HCT116 (cell line): ENCODE data around the gene APLF.

Experiments
- CTCF ChIP-seq, 3 experiments: fragments of 200-600 bp in 1 of 3; sonication (generic) in 1 of 3; IDR thresholded peaks in 2 of 3; conservative IDR thresholded peaks in 1 of 3; 2 replicates each; pipeline ENCODE4 v1.5.1; 2012 to 2017; ENCODE audit warnings: low read depth in 2 of 3, low read length in 2 of 3, antibody characterized with exemption in 1 of 3, borderline replicate concordance in 1 of 3, control low read depth in 1 of 3, mild to moderate bottlenecking in 1 of 3, mixed read lengths in 1 of 3, mixed run types in 1 of 3, moderate library complexity in 1 of 3; ENCODE audit not compliant: insufficient read depth in 1 of 3
- POLR2A ChIP-seq: IDR thresholded peaks from 2 replicates; pipeline ENCODE4 v1.7.0; 2011; ENCODE audit warnings: borderline replicate concordance; ENCODE audit not compliant: insufficient read depth, insufficient read length; ENCODE audit errors: extremely low read depth
- RAD21 ChIP-seq: IDR thresholded peaks from 2 replicates; pipeline ENCODE4 v1.6.1; 2012; ENCODE audit warnings: low read depth, mild to moderate bottlenecking
- TF ChIP-seq, protein P1 (sequence below): IDR thresholded peaks from 2 replicates; pipeline ENCODE4 v1.6.1; 2012; ENCODE audit warnings: low read depth

DNA sequence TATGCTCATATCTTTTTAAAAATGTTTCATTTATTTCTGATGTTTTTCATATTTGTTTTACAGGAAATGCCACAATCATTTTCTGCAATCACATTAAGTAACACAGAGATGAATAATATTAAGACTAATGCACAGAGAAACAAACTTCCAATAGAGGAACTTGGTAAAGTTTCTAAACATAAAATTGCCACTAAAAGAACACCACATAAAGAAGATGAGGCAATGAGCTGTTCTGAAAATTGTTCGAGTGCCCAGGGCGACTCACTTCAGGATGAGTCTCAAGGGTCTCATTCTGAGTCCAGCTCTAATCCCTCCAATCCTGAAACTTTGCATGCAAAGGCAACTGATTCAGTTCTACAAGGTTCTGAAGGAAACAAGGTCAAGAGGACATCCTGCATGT is 70.4 kb downstream of the APLF start:
- TF ChIP-seq CTCF (IDR thresholded peaks at IDR 0.05 in 2 of 3, conservative IDR thresholded peaks at IDR 0.05 in 1 of 3; ENCODE audit: borderline replicate concordance in 1 of 3, insufficient read depth in 1 of 3, low read depth in 2 of 3, low read length in 2 of 3) (no peak), POLR2A (no peak), RAD21 (no peak)
- TF ChIP-seq, protein P1, sequence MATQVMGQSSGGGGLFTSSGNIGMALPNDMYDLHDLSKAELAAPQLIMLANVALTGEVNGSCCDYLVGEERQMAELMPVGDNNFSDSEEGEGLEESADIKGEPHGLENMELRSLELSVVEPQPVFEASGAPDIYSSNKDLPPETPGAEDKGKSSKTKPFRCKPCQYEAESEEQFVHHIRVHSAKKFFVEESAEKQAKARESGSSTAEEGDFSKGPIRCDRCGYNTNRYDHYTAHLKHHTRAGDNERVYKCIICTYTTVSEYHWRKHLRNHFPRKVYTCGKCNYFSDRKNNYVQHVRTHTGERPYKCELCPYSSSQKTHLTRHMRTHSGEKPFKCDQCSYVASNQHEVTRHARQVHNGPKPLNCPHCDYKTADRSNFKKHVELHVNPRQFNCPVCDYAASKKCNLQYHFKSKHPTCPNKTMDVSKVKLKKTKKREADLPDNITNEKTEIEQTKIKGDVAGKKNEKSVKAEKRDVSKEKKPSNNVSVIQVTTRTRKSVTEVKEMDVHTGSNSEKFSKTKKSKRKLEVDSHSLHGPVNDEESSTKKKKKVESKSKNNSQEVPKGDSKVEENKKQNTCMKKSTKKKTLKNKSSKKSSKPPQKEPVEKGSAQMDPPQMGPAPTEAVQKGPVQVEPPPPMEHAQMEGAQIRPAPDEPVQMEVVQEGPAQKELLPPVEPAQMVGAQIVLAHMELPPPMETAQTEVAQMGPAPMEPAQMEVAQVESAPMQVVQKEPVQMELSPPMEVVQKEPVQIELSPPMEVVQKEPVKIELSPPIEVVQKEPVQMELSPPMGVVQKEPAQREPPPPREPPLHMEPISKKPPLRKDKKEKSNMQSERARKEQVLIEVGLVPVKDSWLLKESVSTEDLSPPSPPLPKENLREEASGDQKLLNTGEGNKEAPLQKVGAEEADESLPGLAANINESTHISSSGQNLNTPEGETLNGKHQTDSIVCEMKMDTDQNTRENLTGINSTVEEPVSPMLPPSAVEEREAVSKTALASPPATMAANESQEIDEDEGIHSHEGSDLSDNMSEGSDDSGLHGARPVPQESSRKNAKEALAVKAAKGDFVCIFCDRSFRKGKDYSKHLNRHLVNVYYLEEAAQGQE = no peak
